Loucy (cell line): Measurements from ENCODE around the gene MRPL20.

Source experiments
- H2AFZ ChIP-seq: fragments of 200-600 bp; sonication (generic); 2 replicates; pipeline ENCODE4 v1.6.0; 2016; ENCODE audit warnings: antibody characterized with exemption, mild to moderate bottlenecking, low read length, moderate library complexity
- H3F3A ChIP-seq: fragments of 200-600 bp; 2 replicates; pipeline ENCODE4 v1.6.0; 2016; ENCODE audit warnings: antibody characterized with exemption, low read depth, mild to moderate bottlenecking
- H3K27me3 ChIP-seq: fragments of 200-600 bp; sonication (generic); 2 replicates; pipeline ENCODE4 v1.6.1; 2014; ENCODE audit warnings: low read length, mild to moderate bottlenecking; ENCODE audit not compliant: insufficient read depth, poor library complexity, severe bottlenecking
- H3K36me3 ChIP-seq: fragments of 200-600 bp; sonication (generic); 2 replicates; pipeline ENCODE4 v1.6.1; 2016; ENCODE audit warnings: low read length; ENCODE audit not compliant: insufficient read depth
- H3K4me1 ChIP-seq: fragments of 200-600 bp; sonication (generic); 2 replicates; pipeline ENCODE4 v1.5.1; 2014; ENCODE audit warnings: low read length, mild to moderate bottlenecking; ENCODE audit not compliant: insufficient read depth, poor library complexity, severe bottlenecking
- H3K4me2 ChIP-seq: fragments of 200-600 bp; sonication (generic); 2 replicates; pipeline ENCODE4 v1.6.0; 2014; ENCODE audit warnings: antibody characterized with exemption, low read length, low read depth, mild to moderate bottlenecking; ENCODE audit not compliant: poor library complexity, severe bottlenecking
- H3K4me3 ChIP-seq: fragments of 200-600 bp; sonication (generic); 2 replicates; pipeline ENCODE4 v1.5.1; 2014; ENCODE audit warnings: low read length, mild to moderate bottlenecking, mixed read lengths; ENCODE audit not compliant: poor library complexity, severe bottlenecking
- H3K79me2 ChIP-seq: fragments of 200-600 bp; sonication (generic); 2 replicates; pipeline ENCODE4 v1.6.1; 2014; ENCODE audit warnings: low read length; ENCODE audit not compliant: insufficient read depth
- H3K9ac ChIP-seq: fragments of 200-600 bp; sonication (generic); 2 replicates; pipeline ENCODE4 v1.6.0; 2014; ENCODE audit warnings: mild to moderate bottlenecking, low read depth, low read length, moderate library complexity; ENCODE audit not compliant: poor library complexity, severe bottlenecking
- H3K9me2 ChIP-seq: fragments of 200-600 bp; sonication (generic); replicated peaks from 2 replicates; pipeline ENCODE4 v1.6.1; 2016; ENCODE audit warnings: low read depth, low read length, mixed read lengths
- H3K9me3 ChIP-seq: fragments of 200-600 bp; sonication (generic); 2 replicates; pipeline ENCODE4 v1.6.1; 2014; ENCODE audit warnings: mild to moderate bottlenecking, antibody characterized with exemption, low read length, low read depth; ENCODE audit not compliant: insufficient read depth
- H4K20me1 ChIP-seq: fragments of 200-600 bp; sonication (generic); 2 replicates; pipeline ENCODE4 v1.6.0; 2014; ENCODE audit warnings: antibody characterized with exemption, low read length, mild to moderate bottlenecking; ENCODE audit not compliant: insufficient read depth, poor library complexity, severe bottlenecking
- CTCF ChIP-seq: fragments of 200-600 bp; sonication (generic); conservative IDR thresholded peaks from 2 replicates; pipeline ENCODE4 v1.5.1; 2014; ENCODE audit warnings: mild to moderate bottlenecking, antibody characterized with exemption, low read length
- EZH2phosphoT487 ChIP-seq: fragments of 200-600 bp; IDR thresholded peaks from 2 replicates; pipeline ENCODE4 v1.6.1; 2018; ENCODE audit warnings: antibody characterized with exemption, mild to moderate bottlenecking, moderate library complexity, borderline replicate concordance

The MRPL20 gene

GRCh38 chr1:1355416-1355815 lies 51.7 kb downstream of the MRPL20 start:
- H2AFZ ChIP-seq, result no peak overlapping the region

GRCh38 chr1:1354271-1355247 lies 52.5 kb downstream of the MRPL20 start:
- no peaks in the 10 kb centered on the region for H3F3A ChIP-seq
- H3K4me3 ChIP-seq, result no peak overlapping the region
- no peak overlapping the region for H2AFZ ChIP-seq
- H3K4me2 ChIP-seq, result no peak overlapping the region
- no peaks in the 10 kb centered on the region for H3K9me2 ChIP-seq
- no peaks in the 10 kb centered on the region for H3K27me3 ChIP-seq
- no peaks in the 10 kb centered on the region for H3K9me3 ChIP-seq
- H3K4me1 ChIP-seq, result no peaks in the 10 kb centered on the region
- no peaks in the 10 kb centered on the region for H3K79me2 ChIP-seq
- H4K20me1 ChIP-seq, result no peaks in the 10 kb centered on the region
- TF ChIP-seq CTCF (no peak), EZH2phosphoT487 (no peak)
- no peaks in the 10 kb centered on the region for H3K36me3 ChIP-seq
- H3K9ac ChIP-seq, result no peak overlapping the region

More at GRCh38 chr1:1355416-1355815, 51.7 kb downstream of the MRPL20 start:
- H3K79me2 ChIP-seq, result no peaks in the 10 kb centered on the region
- H3K4me2 ChIP-seq, result no peak overlapping the region
- H3F3A ChIP-seq, result no peaks in the 10 kb centered on the region
- H3K9me2 ChIP-seq, result no peaks in the 10 kb centered on the region
- H3K4me3 ChIP-seq, result no peak overlapping the region
- H3K36me3 ChIP-seq, result no peaks in the 10 kb centered on the region
- TF ChIP-seq CTCF (no peak), EZH2phosphoT487 (no peak)
- H3K9ac ChIP-seq, result no peak overlapping the region
- H4K20me1 ChIP-seq, result no peaks in the 10 kb centered on the region
- H3K4me1 ChIP-seq, result no peaks in the 10 kb centered on the region
- no peaks in the 10 kb centered on the region for H3K27me3 ChIP-seq
- no peaks in the 10 kb centered on the region for H3K9me3 ChIP-seq

- H3K4me2 ChIP-seq, result no peak overlapping the region
Observed at GRCh38 chr1:1353389-1354151, 53.5 kb downstream of the MRPL20 start.

More at GRCh38 chr1:1353389-1354151, 53.5 kb downstream of the MRPL20 start:
- no peak for TF ChIP-seq CTCF
- TF ChIP-seq EZH2phosphoT487, result no peak
- Histone ChIP-seq H3K9me3 (no peaks in the 10 kb centered on the region), H3K79me2 (peaks cover 3% of the 10 kb centered on the region; the same call in 1 of the 2 replicates), H3K36me3 (no peaks in the 10 kb centered on the region), H3K4me3 (no peak overlapping the region), H3K27me3 (no peaks in the 10 kb centered on the region), H4K20me1 (no peaks in the 10 kb centered on the region), H3F3A (no peaks in the 10 kb centered on the region), H3K9me2 (no peaks in the 10 kb centered on the region), H3K4me1 (no peaks in the 10 kb centered on the region), H3K9ac (no peak overlapping the region), H2AFZ (no peak overlapping the region)
